Measurements from ENCODE around the gene FAM25A. TPM values are rescaled to one million over a fixed set of nuclear protein-coding genes. Genes with fewer than 3 reads are reported as not detected.

Gene FAM25A
- total and polyA plus RNA-seq, 7 donors = 0.82 TPM; not detected in 6

- intact Hi-C loops (cut with DNase I) = no loop called here
- DNase-seq = no peak
- Histone ChIP-seq H3K9me3 (no peaks in the 10 kb centered on the region), H3K27ac (no peak overlapping the region), H3K27me3 (ENCODE audit: insufficient read depth in 3 of 3, low read length in 2 of 3) (no peaks in the 10 kb centered on the region), H3K4me1 (no peaks in the 10 kb centered on the region), H3K36me3 (ENCODE audit: insufficient read depth in 1 of 2, low read depth in 1 of 2) (peaks cover 11 to 95% of the 10 kb centered on the region in 2 donors), H3K4me3 (no peak overlapping the region)
- no peak for ATAC-seq
- TF ChIP-seq, protein P1, sequence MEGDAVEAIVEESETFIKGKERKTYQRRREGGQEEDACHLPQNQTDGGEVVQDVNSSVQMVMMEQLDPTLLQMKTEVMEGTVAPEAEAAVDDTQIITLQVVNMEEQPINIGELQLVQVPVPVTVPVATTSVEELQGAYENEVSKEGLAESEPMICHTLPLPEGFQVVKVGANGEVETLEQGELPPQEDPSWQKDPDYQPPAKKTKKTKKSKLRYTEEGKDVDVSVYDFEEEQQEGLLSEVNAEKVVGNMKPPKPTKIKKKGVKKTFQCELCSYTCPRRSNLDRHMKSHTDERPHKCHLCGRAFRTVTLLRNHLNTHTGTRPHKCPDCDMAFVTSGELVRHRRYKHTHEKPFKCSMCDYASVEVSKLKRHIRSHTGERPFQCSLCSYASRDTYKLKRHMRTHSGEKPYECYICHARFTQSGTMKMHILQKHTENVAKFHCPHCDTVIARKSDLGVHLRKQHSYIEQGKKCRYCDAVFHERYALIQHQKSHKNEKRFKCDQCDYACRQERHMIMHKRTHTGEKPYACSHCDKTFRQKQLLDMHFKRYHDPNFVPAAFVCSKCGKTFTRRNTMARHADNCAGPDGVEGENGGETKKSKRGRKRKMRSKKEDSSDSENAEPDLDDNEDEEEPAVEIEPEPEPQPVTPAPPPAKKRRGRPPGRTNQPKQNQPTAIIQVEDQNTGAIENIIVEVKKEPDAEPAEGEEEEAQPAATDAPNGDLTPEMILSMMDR (IDR thresholded peaks at IDR 0.05) = no peak
- 94 to 96% (median 95%) methylated on average over 1 of the region's 1 CpG for WGBS, 3 donors
Observed at GRCh38 chr10:87068281-87068680, 48.2 kb downstream of the FAM25A start.

GRCh38 chr10:87072449-87072848, 52.4 kb downstream of the FAM25A start:
- H3K27me3 ChIP-seq (ENCODE audit: insufficient read depth in 3 of 3, low read length in 2 of 3) = no peaks in the 10 kb centered on the region
- ATAC-seq = no peak
- 77 to 86% (median 86%) methylated on average over 2 of the region's 2 CpGs for WGBS, 3 donors
- no peak overlapping the region for H3K4me3 ChIP-seq
- DNase-seq = no peak
- H3K9me3 ChIP-seq = no peaks in the 10 kb centered on the region
- intact Hi-C loops (cut with DNase I) = no loop called here
- H3K27ac ChIP-seq = no peak overlapping the region
- H3K36me3 ChIP-seq (ENCODE audit: insufficient read depth in 1 of 2, low read depth in 1 of 2) = peaks cover 5 to 86% of the 10 kb centered on the region in 2 donors
- no peaks in the 10 kb centered on the region for H3K4me1 ChIP-seq
- TF ChIP-seq, protein P1 (IDR thresholded peaks at IDR 0.05) = no peak

Other genes starting within 250 kb of the FAM25A start
- gene MMRN2, start 62.7 kb upstream of the FAM25A start, total RNA-seq = 10 to 100 TPM; 16.4 to 29.0 (median 21.3) TPM
- gene MMRN2, start 62.7 kb upstream of the FAM25A start, polyA plus RNA-seq = 10 to 100 TPM; 12.0 to 15.4 (median 15.2) TPM
- gene SNCG, start 61.7 kb upstream of the FAM25A start, total RNA-seq = 10 to 100 TPM in 1 of 4 donors, 1 to 10 TPM in 3; 5.8 to 11.9 (median 9.0) TPM
- 10 to 100 TPM; 11.0 to 21.3 (median 14.8) TPM for gene SNCG, start 61.7 kb upstream of the FAM25A start, polyA plus RNA-seq
- gene ADIRF, start 51.8 kb upstream of the FAM25A start, total RNA-seq = 10 to 100 TPM; 19.1 to 37.8 (median 26.7) TPM
- gene ADIRF, start 51.8 kb upstream of the FAM25A start, polyA plus RNA-seq = 10 to 100 TPM; 34.9 to 69.5 (median 42.5) TPM
- 10 to 100 TPM; 54.2 to 70.8 (median 58.7) TPM for gene GLUD1, start 74.5 kb downstream of the FAM25A start, total RNA-seq
- gene GLUD1, start 74.5 kb downstream of the FAM25A start, polyA plus RNA-seq = 10 to 100 TPM; 42.3 to 64.0 (median 57.0) TPM
- gene SHLD2, start 74.9 kb downstream of the FAM25A start, total RNA-seq = 10 to 100 TPM in 3 of 4 donors, 1 to 10 TPM in 1; 7.9 to 14.5 (median 12.5) TPM
- gene SHLD2, start 74.9 kb downstream of the FAM25A start, polyA plus RNA-seq = 10 to 100 TPM; 11.1 to 25.7 (median 24.0) TPM
- 1 to 10 TPM in 3 of 4 donors, under 1 TPM in 1; 0.53 to 1.2 (median 1.0) TPM for gene NUTM2A, start 205.2 kb downstream of the FAM25A start, total RNA-seq
- 1 to 10 TPM in 2 of 3 donors, under 1 TPM in 1; 0.49 to 1.4 (median 1.1) TPM for gene NUTM2A, start 205.2 kb downstream of the FAM25A start, polyA plus RNA-seq